Mesendoderm (in vitro differentiated cells): ENCODE measurements around the gene PIRT. TPM values are rescaled to one million over a fixed set of nuclear protein-coding genes. Genes with fewer than 3 reads are reported as not detected.

ENCODE experiments used
- DNase-seq: peaks from one replicate; pipeline ENCODE4 v3.0.0; 2013
- H2AK5ac ChIP-seq: 2 replicates; pipeline ENCODE4 v1.6.1; 2013; ENCODE audit warnings: low read length, inconsistent platforms
- H2BK120ac ChIP-seq: 2 replicates; pipeline ENCODE4 v1.6.1; 2013; ENCODE audit warnings: low read depth, mild to moderate bottlenecking, low read length, moderate library complexity, mixed read lengths
- H2BK15ac ChIP-seq: replicated peaks from 2 replicates; pipeline ENCODE4 v1.6.1; 2013; ENCODE audit warnings: low read depth, mild to moderate bottlenecking, moderate library complexity
- H2BK5ac ChIP-seq: 2 replicates; pipeline ENCODE4 v1.6.1; 2013; ENCODE audit warnings: low read length, inconsistent platforms
- H3K18ac ChIP-seq: 2 replicates; pipeline ENCODE4 v1.6.1; 2013; ENCODE audit warnings: mild to moderate bottlenecking, low read length, mixed read lengths
- H3K23ac ChIP-seq: one replicate; pipeline ENCODE4 v1.6.1; 2013; ENCODE audit warnings: low read length
- H3K27ac ChIP-seq: 2 replicates; pipeline ENCODE4 v1.5.1; 2013; ENCODE audit warnings: low read depth, mild to moderate bottlenecking, inconsistent platforms, low read length, moderate library complexity
- H3K27me3 ChIP-seq: 2 replicates; pipeline ENCODE4 v1.6.1; 2013; ENCODE audit warnings: low read length, control low read depth, mild to moderate bottlenecking, inconsistent platforms; ENCODE audit not compliant: insufficient read depth, poor library complexity
- H3K36me3 ChIP-seq: 2 replicates; pipeline ENCODE4 v1.6.1; 2013; ENCODE audit warnings: low read length, inconsistent platforms; ENCODE audit not compliant: control insufficient read depth, insufficient read depth
- H3K4ac ChIP-seq: one replicate; pipeline ENCODE4 v1.6.1; 2013; ENCODE audit warnings: low read depth, mild to moderate bottlenecking, low read length, moderate library complexity
- H3K4me1 ChIP-seq: 2 replicates; pipeline ENCODE4 v1.6.1; 2013; ENCODE audit warnings: low read depth, low read length, inconsistent platforms; ENCODE audit not compliant: control insufficient read depth
- H3K4me2 ChIP-seq: 2 replicates; pipeline ENCODE4 v1.6.1; 2013; ENCODE audit warnings: low read length
- H3K4me3 ChIP-seq: 2 replicates; pipeline ENCODE4 v1.5.1; 2013; ENCODE audit warnings: mild to moderate bottlenecking, low read length
- H3K56ac ChIP-seq: one replicate; pipeline ENCODE4 v1.6.1; 2013; ENCODE audit warnings: low read length
- H3K79me1 ChIP-seq: 2 replicates; pipeline ENCODE4 v1.6.1; 2013; ENCODE audit warnings: low read length, inconsistent platforms
- H3K79me2 ChIP-seq: 2 replicates; pipeline ENCODE4 v1.6.1; 2013; ENCODE audit warnings: mild to moderate bottlenecking, low read length; ENCODE audit not compliant: control insufficient read depth, insufficient read depth
- H3K9ac ChIP-seq: 2 replicates; pipeline ENCODE4 v1.6.1; 2013; ENCODE audit warnings: low read length, inconsistent platforms
- H4K5ac ChIP-seq: one replicate; pipeline ENCODE4 v1.6.1; 2013; ENCODE audit warnings: low read length
- H4K8ac ChIP-seq: one replicate; pipeline ENCODE4 v1.6.1; 2013; ENCODE audit warnings: low read depth, mild to moderate bottlenecking, control low read depth, low read length, moderate library complexity
- WGBS: extraction: QIAGEN DNeasy Blood & Tissue Kit; methylation state at CpG from one replicate; pipeline ENCODE4 v1.1.7; 2013; ENCODE audit warnings: low lambda C conversion rate, missing lambda C conversion rate; ENCODE audit not compliant: insufficient coverage; ENCODE audit errors: extremely low coverage; 5-methylcytosine and 5-hydroxymethylcytosine counted together
- polyA plus RNA-seq, 2 experiments: library from polyadenylated mRNA; stranded (reverse); fragments of 200-250 nt; gene quantifications; one replicate each; pipeline ENCODE4 v1.2.3, GENCODE V29; 2013

PIRT gene
- not detected for polyA plus RNA-seq (2013, experiment 1 of 2)
- not detected for polyA plus RNA-seq (2013, experiment 2 of 2)

DNA sequence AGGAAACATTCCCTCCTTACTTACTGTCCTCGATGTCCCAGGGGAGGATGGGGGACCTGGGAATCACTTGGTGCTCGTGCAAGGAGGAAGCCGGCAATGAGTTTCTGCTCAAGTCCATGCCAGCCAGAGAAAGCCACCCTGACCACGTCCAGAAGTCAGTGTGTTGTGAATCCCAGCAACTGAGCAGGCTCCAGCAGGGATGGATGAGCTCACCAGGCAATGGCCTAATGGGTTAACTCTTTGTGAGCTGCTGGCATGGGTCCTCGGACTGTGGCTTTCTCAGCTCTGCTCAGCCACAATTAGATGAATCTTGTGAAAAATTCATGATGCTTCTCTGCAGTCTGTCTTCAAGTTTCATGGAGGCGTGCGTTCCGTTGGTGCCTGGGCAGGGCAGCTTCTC is at the start of gene PIRT:
Gene PIRT (minus strand): TSS at position 167 of the 400 bp plus-strand sequence. CDS start 12,442 bp downstream, outside the sequence.
- Histone ChIP-seq H4K5ac (no peak within 1 kb of the TSS), H2AK5ac (no peak within 1 kb of the TSS), H3K23ac (no peak within 1 kb of the TSS), H3K56ac (no peak within 1 kb of the TSS), H2BK5ac (no peak within 1 kb of the TSS), H3K4me2 (no peak within 1 kb of the TSS), H3K36me3 (no peaks in the 10 kb centered on the region), H4K8ac (no peak within 1 kb of the TSS), H3K4me1 (no peaks in the 10 kb centered on the region), H3K27me3 (no peaks in the 10 kb centered on the region), H3K4me3 (no peak within 1 kb of the TSS), H2BK120ac (no peak within 1 kb of the TSS), H3K4ac (no peak within 1 kb of the TSS), H2BK15ac (no peak within 1 kb of the TSS), H3K79me2 (no peaks in the 10 kb centered on the region), H3K79me1 (no peaks in the 10 kb centered on the region), H3K18ac (no peak within 1 kb of the TSS), H3K27ac (no peak within 1 kb of the TSS), H3K9ac (no peak within 1 kb of the TSS)
- no CpG with 5 or more reads among the region's 8 CpGs for WGBS
- no peak for DNase-seq

- WGBS, result 100% methylated on average over 1 of the region's 4 CpGs
- Histone ChIP-seq H3K4me1 (peaks cover 2% of the 10 kb centered on the region), H4K5ac (no peak overlapping the region), H3K27ac (no peak overlapping the region), H3K18ac (no peak overlapping the region), H3K79me1 (no peaks in the 10 kb centered on the region), H3K79me2 (no peaks in the 10 kb centered on the region), H3K36me3 (no peaks in the 10 kb centered on the region), H2BK5ac (no peak overlapping the region), H3K56ac (no peak overlapping the region), H2BK15ac (no peak overlapping the region), H3K27me3 (no peaks in the 10 kb centered on the region), H3K4me2 (no peak overlapping the region), H2BK120ac (no peak overlapping the region), H3K4ac (no peak overlapping the region), H2AK5ac (no peak overlapping the region), H3K9ac (no peak overlapping the region), H3K23ac (no peak overlapping the region), H3K4me3 (no peak overlapping the region), H4K8ac (no peak overlapping the region)
- DNase-seq, result peak; percentile 76
Observed at GRCh38 chr17:10881959-10882358, 44.1 kb upstream of the PIRT start.

DNA sequence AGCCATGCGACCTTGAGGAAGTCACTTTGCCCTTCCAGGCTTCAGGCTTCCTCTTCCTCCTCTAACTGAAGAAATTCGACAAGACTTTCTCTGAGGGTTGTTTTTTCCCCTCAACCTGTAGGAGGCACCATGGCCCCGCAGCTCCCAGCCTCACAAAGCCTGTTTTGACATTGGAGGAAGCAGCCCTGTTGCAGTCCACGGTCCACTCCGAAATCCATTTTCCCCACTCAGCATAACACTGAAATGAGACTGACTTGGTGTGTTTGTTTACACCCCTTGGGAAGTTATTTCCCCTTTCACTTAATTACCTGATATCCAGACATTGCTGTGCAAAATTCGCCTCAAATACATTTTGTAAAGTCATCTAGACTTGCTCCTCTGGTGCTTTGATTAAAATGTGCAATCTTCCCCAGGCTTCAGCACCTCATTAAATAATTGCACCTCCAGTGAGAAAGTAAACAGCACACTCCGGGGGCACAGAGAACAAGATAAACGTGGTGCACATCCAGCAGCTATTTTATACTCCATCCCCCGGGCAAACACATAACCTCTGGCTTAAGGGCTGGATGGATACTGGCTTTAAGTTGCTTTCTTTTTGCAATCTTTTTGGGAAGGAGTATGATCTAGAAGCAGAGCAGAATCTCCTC is 41.4 kb upstream of the PIRT start:
- Histone ChIP-seq H3K27me3 (no peaks in the 10 kb centered on the region), H3K79me1 (no peaks in the 10 kb centered on the region), H3K56ac (no peak overlapping the region), H2BK15ac (no peak overlapping the region), H2BK120ac (no peak overlapping the region), H3K36me3 (no peaks in the 10 kb centered on the region), H3K4ac (no peak overlapping the region), H3K23ac (no peak overlapping the region), H4K8ac (no peak overlapping the region), H3K9ac (no peak overlapping the region), H3K4me1 (peaks cover 2% of the 10 kb centered on the region), H3K18ac (no peak overlapping the region), H2BK5ac (no peak overlapping the region), H3K4me3 (no peak overlapping the region), H3K4me2 (no peak overlapping the region), H4K5ac (no peak overlapping the region), H3K79me2 (no peaks in the 10 kb centered on the region), H2AK5ac (no peak overlapping the region), H3K27ac (no peak overlapping the region)
- WGBS, result no CpG with 5 or more reads among the region's 9 CpGs
- DNase-seq, result peak; percentile 75

GRCh38 chr17:10875984-10876555 is 38.2 kb upstream of the PIRT start:
- H3K18ac ChIP-seq, result no peak overlapping the region
- H3K4me2 ChIP-seq, result no peak overlapping the region
- no peaks in the 10 kb centered on the region for H3K4me1 ChIP-seq
- no peaks in the 10 kb centered on the region for H3K79me2 ChIP-seq
- H3K4ac ChIP-seq, result no peak overlapping the region
- no peaks in the 10 kb centered on the region for H3K79me1 ChIP-seq
- H2BK5ac ChIP-seq, result no peak overlapping the region
- peak; percentile 71 for DNase-seq
- no peak overlapping the region for H3K56ac ChIP-seq
- no peak overlapping the region for H4K5ac ChIP-seq
- H3K27ac ChIP-seq, result no peak overlapping the region
- H4K8ac ChIP-seq, result no peak overlapping the region
- no peak overlapping the region for H3K4me3 ChIP-seq
- WGBS, result no CpG with 5 or more reads among the region's 7 CpGs
- no peak overlapping the region for H3K23ac ChIP-seq
- H2AK5ac ChIP-seq, result no peak overlapping the region
- no peak overlapping the region for H2BK15ac ChIP-seq
- H3K27me3 ChIP-seq, result no peaks in the 10 kb centered on the region
- no peak overlapping the region for H2BK120ac ChIP-seq
- H3K9ac ChIP-seq, result no peak overlapping the region
- no peaks in the 10 kb centered on the region for H3K36me3 ChIP-seq

GRCh38 chr17:10875430-10875851 is 37.6 kb upstream of the PIRT start:
- no peak overlapping the region for H3K4me2 ChIP-seq
- no peak overlapping the region for H4K8ac ChIP-seq
- H3K18ac ChIP-seq, result no peak overlapping the region
- no peaks in the 10 kb centered on the region for H3K79me1 ChIP-seq
- no peaks in the 10 kb centered on the region for H3K79me2 ChIP-seq
- no peak overlapping the region for H3K4ac ChIP-seq
- no peak overlapping the region for H3K9ac ChIP-seq
- no peaks in the 10 kb centered on the region for H3K27me3 ChIP-seq
- H4K5ac ChIP-seq, result no peak overlapping the region
- no peak overlapping the region for H3K27ac ChIP-seq
- no peaks in the 10 kb centered on the region for H3K4me1 ChIP-seq
- H2BK120ac ChIP-seq, result no peak overlapping the region
- H3K4me3 ChIP-seq, result no peak overlapping the region
- H2BK15ac ChIP-seq, result no peak overlapping the region
- H2BK5ac ChIP-seq, result no peak overlapping the region
- no peak overlapping the region for H2AK5ac ChIP-seq
- no CpG with 5 or more reads among the region's 9 CpGs for WGBS
- no peak overlapping the region for H3K56ac ChIP-seq
- H3K23ac ChIP-seq, result no peak overlapping the region
- H3K36me3 ChIP-seq, result no peaks in the 10 kb centered on the region
- DNase-seq, result peak; percentile 74
